DOHH2 (cell line): ENCODE measurements around the gene PXMP2.

Experiments
- CTCF ChIP-seq: fragments of 200-600 bp; sonication (generic); IDR thresholded peaks from one replicate; pipeline ENCODE4 v1.5.1; 2014; ENCODE audit warnings: antibody characterized with exemption, mild to moderate bottlenecking, low read depth, low read length; ENCODE audit not compliant: poor library complexity, severe bottlenecking
- EZH2phosphoT487 ChIP-seq: fragments of 200-600 bp; sonication (generic); IDR thresholded peaks from 2 replicates; pipeline ENCODE4 v1.6.1; 2017; ENCODE audit warnings: borderline replicate concordance, mild to moderate bottlenecking, antibody characterized with exemption, low read length, moderate library complexity, mixed read lengths

GRCh38 chr12:132703641-132704040, 16.3 kb downstream of the PXMP2 start:
- no peak for TF ChIP-seq CTCF
- TF ChIP-seq EZH2phosphoT487 = no peak
